GM21381 (cell line): ENCODE measurements around the gene TTC3.
A peak's percentile ranks its signal among the peaks of the same experiment; 100 is the strongest.

Experiments
- ATAC-seq: cut with Tn5 transposase; IDR thresholded peaks from one replicate; pipeline ENCODE4 v1.9.1; 2021; ENCODE audit warnings: mild to moderate bottlenecking, moderate library complexity; ENCODE audit not compliant: unreplicated experiment

The TTC3 gene

DNA sequence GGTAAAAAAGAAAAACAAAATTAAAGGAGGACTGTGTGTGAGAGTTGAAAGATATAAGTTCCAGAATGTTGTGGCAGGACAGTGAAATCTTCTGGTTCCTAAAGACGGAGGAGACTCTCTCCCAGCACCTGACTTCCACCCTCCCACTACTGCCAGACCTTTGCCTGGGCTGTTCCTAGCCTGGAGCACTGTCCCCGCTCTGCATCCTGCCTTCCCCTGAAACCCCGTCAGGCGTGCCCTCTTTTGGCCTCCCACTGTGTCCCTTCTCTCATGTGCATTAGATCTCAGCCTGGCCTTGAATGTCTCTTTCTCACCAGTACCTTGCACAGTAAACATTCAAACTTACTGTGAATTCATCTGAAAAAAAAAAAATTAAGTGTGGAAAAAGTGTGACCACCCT, 120.0 kb downstream of the TTC3 start:
- ATAC-seq: no peak

DNA sequence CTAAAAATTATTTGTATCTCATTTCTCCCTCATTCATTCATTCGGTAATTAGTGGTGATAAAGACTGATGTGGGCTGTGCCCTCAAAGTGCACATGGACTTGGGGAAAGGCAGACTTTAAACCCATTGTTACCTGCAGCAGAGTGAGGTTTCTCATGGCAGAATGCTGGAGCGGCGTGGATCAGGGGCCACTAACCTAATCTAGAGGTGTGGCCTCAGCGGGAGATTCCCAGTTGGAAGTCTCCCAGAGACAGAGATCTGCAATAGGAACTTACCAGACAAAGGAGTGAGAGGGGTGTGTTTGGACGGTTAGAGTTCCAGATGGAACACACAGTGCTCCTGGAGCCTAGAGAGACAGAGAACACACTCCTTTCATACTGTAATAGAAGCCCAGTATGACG, 120.6 kb downstream of the TTC3 start:
- ATAC-seq: no peak

DNA sequence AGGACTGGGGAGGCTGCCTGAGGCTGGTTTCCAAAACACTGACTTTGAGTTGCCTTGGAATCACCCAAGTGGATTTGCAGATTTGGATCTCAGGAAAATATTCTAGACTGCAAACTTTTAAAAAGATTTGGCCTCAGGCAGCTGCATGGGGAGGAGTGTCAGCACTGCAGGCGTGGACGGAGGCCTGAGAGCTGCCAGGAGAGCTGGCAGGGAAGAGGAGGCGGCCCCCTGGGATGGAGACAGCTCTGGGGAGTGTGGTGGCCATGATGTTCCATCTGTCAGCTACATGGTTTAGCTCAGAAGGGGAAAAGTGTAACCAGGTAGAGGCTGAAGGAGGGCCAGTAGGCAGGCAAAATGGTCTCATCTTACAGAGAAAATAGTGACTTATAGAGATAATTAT, 122.0 kb downstream of the TTC3 start:
- ATAC-seq: no peak

DNA sequence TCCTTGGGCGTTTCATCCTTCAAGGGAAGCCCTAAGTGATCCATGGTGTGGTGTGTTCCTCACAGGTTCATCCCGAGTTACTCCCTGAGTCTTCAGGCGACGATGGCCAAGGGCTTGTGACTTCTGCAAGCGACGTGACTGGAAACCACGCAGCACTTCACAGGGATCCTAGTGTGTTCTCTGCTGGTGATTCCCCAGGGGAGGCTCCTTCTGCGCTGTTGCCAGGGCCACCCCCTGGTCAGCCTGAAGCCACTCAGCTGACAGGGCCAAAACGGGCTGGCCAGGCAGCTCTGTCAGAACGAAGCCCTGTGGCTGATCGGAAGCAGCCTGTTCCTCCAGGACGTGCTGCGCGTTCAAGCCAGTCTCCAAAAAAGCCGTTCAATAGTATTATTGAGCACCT, 122.6 kb downstream of the TTC3 start:
- no peak for ATAC-seq

DNA sequence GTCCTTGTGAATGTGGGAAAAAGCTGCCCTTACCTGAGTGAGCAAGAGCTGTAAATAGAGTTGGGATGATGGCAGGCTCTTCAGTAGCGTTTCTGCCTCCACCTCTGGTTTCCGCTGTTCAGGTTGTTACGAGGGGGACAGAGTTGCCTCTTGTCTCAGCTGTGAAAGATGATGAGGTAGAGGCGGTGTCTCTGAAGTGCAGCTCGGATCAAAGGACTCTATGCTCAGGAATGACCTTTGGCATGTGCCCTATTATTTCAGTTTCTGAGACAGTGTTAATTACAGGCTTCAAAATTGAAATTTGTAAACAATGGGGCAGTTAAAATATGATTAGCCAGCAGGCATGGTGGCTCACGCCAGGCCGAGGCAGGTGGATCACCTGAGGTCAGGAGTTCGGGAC, 123.8 kb downstream of the TTC3 start:
- ATAC-seq: no peak

DNA sequence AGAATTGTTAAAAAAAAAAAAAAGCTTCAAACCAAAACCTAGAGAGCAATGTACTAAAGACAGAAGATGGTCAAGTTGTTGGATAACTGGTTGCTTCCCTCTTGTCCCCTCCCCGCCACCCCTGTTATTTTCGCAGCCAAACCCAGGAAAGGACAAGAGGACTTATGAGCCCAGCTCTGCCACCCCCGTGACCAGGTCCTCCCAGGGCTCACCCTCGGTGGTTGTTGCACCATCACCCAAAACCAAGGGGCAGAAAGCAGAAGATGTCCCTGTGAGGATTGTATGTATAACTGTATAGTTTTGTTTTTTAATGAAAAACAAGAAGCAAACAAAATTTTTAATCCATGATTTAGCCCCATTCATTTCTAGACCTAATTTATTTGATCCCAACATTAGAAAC, 124.7 kb downstream of the TTC3 start:
- no peak for ATAC-seq

DNA sequence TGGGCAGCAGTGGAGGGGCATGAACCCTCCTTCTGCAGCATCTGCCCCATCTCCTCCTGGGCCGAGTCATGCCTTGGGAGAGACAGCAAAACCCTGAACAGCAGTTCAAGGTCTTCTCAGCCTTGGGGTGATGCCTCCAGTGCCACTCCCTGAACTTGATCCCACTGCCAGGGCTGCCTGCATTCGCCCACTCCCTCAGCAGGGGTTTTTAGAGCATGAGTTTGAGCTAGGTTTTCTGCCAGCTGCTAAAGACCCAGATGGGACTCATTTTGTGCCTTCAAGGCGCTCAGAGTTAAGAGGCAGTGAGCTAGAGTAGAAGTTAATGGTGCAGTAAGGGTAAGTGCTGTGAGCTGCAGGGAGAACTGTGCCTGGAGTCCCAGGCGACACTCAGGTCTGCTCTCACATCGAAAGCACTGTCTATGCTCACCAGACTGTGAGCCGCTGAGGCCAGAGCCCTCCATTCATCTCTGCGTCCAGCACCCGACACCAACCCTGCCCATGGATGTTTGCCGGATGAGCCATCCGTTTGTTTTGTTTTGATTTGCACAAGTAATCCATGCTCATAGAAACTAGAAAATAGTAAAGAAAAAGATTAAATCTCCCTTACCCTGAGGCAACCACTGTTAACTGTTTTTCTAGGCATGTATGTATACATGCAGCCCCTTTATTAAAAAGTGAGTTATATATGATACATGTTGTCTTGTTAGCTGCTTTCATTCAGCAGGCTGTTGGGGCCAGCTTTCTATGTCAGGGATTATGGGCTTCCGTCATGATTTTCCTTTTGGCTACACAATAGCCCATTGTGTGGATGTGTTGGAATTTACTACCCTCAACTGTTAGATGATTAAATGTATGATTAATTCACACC, 126.2 kb downstream of the TTC3 start:
- no peak for ATAC-seq

DNA sequence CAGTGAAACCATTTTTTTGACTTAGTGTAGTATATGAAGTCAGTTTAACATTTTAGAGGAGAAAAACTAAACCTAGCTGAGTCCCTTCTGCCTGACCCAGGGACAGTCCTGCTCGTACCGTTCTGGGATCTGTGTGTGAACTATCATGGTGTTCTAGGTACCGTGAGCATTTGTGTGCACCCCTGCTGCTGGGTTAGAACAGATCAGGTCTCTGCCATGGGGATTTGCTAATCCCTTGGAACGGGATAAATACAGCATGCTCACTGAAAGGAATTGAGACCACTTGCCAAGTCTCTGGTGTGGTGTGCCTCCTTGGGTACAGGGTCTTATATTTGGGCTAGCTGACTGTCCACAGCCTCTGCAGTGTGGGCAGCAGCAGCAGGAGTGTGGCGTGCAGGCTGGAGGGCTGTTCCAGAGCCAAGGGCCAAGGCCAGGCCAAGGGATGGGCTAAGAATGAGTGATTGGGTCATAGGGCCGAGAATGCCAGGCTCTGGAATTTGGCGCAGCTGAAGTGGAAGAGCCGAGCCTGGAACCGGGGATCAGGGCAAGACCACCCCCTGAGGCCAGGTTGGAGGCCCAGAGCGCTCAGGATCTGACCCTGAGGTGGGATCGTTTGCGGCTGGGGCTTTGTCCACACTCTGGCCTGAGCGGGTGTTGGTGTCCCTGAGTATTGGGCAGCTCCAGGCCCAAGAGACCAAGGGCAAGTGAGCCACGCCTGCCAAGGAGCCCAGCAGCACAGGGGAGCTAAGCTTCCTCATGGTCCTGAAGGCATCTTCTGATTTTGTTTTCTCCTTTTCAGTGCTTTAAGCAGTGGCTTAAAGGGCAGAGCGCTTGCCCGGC, 127.8 kb downstream of the TTC3 start:
- ATAC-seq: no peak

DNA sequence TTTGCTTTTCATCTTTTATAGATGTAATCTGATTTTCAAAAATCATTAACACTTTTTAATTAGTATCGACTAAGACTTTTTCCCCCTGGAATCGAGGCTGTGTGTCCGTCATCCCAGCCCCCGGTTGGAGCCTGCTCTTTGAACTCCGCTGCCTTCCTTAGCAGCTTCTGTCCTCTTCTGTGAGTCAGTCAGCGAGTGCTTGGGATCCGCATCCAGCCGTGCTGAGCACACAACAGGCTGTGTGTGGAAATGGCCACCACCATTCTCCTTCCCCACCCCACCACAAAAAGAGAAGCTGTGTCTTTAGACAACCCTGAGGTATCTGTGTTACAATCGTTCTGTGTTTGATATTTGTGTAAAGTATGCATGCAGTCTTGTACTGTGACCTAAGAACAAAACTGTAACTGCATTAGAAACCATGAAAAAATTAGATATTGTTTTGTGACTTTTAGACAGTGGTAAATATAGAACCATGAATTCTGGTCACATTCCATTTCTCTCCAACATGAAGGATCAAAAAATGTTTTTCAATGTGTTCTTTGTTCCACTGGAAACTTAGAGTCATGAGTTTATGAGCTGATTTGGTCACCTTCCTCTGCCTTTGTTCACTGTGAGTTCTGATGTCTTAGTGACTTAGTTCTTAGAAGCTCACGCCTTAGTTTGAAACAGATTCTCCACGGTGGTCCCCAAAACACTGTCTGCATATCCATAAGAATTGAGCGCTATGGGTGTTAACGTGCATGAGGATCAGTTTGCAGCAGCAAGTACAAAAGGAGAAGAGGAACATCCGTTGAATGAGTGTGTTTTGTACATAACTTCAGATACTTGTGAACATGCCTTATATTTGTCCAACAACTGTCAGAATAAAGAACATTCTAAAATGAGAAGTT, 129.4 kb downstream of the TTC3 start:
- ATAC-seq: no peak

DNA sequence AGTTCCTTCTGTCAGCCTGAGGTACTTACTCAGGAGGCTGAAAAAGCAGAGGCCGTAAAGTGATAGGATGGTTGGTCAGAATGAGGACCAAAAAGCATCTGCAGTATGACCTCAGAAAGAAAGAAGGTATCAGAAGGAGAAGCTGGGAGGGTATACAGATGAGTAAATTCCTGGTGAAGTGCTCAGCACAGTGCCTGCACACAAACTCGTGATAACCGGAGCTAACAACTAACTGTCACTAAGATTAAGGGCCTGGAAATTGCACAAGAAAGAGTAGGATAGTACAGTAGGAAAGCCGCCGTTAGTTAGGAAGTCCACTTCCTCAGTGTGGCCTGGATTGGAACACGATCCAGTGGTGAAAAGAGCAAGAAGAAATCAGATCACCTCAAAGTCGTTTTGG, 131.5 kb downstream of the TTC3 start:
- no peak for ATAC-seq

DNA sequence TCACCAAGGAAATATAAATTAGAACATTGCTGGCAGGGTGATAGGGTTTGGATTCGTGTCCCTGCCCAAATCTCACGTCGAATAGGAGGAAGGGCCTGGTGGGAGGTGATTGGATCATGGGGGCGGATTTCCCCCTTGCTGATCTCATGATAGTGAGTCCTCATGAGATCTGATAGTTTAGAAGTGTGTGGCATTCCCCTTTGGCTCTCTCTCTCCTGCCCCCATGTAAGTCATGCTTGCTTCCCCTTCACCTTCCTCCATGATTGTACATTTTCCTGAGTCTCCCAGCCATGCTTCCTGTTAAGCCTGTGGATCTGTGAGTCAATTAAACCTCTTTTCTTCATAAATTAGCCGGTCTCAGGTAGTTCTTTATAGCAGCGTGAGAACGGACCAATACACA, 133.4 kb downstream of the TTC3 start:
- ATAC-seq: no peak

DNA sequence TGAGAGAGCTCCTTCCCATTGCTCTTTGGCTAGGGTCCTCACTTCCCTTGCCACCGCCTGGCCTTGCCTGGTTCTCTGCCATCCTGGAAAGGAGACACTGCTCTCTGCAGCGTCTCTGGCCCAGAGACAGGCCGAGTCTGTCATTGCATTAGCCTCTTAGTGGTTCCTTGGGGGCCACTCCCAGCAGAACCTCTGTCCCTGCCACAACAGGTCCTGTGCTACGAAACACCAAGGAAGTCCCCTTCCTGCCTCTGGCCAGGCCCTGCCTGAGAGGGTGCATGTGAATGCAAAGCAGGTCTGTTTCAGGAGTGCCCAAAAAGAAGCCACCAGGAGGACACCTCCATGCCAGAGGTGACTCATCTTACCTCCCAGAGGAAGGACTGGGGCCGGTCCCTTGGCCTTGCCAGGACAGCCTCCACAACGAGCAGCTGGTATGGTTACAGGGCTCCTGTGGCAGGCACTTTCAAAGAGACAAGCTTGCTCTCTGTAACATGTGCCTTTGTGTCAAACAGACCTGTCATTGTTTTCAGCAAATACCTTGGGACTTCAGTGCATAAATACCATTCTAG, 134.5 kb downstream of the TTC3 start:
- peak; percentile 53 for ATAC-seq

DNA sequence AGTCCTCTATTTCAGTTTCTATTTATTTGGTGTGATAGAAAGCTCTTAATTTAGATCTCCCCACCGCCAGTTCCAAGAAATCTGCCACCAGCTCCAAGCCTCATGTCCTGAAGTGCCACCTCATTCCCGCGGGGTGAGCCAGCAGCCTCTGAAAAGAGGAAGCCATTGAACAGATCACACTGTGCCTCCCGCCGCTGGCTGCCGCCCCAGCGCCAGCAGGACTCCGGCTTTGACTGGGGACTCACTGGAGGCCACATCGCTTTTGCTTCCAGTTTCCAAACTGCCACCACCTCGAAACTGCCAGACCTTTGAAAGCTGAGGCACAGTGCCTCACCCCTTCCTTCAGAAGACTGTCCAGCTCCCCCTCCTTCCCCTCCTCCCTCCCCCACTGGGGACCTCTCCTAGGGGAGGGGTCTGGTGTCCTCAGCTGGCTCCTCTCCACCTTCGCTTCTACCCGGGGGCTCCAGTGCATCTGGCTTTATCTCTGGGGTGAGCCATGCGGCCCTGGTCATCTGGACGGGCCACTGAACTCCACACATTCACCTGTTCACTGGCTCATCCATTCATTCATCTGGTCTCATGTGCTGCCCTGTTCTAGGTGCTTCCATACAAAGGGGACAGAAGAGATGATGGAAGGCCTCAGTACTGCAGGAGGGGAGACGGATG, 135.1 kb downstream of the TTC3 start:
- ATAC-seq: peak; percentile 56

DNA sequence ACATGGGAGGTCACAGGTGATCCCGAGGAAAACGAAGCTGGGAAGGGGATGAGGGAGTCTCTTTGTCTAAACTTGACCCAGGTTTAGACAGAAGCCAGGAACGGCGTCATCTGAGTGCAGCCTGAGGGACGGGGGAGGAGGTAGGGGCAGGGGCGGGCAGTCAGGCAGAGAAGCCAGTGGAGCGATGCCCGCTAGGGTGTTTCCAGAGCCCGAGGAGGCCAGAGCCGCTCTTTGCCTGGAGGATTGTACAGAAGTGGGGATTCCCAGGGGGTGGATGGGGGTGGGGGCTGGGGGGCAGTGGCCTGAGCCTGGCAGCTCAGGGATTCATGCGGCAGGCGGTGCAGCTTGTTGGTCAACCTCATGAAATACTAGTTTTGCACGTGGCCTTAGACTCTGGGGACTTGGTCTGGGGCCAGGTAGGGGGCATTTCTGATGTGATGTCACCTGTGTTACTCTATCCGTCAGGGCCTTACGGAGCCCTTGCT, 135.7 kb downstream of the TTC3 start:
- peak; percentile 29 for ATAC-seq

DNA sequence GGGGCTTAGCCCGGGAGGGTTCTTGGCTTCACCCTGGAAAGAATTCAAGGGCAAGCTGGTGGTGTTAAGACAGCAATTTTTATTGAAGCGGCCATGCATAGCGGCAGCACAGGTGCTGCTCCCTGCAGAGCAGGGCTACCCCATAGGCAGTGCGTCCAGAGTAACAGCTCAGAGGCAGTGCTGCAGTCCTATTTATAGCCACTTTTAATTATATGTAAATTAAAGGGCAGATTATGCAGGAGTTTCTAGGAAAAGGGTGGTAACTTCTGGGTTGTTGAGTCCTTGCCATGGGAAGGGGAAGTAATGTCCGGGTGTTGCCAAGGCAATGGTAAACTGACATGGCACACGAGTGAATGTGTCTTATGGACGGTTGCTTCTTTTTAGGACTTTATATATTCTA, 137.1 kb downstream of the TTC3 start:
- ATAC-seq: no peak

DNA sequence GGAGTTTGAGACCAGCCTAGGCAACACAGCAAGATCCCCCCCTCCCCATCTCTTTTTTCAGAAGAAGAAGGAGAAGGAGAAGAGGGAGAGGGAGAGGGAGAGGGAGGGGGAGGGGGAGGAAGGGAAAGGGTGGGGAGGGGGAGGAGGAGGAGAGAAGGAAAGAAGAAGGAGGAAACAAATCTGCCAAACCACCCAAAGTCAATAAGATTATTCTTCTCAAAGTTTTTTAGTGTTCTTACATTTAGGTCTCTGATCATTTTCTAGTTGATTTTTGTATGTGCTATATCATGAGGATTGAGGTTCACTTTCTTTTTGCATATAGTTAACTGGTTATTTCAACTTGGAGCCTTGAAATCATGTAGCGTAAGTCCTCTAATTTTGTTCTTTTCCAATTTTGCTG, 137.7 kb downstream of the TTC3 start:
- ATAC-seq: no peak

DNA sequence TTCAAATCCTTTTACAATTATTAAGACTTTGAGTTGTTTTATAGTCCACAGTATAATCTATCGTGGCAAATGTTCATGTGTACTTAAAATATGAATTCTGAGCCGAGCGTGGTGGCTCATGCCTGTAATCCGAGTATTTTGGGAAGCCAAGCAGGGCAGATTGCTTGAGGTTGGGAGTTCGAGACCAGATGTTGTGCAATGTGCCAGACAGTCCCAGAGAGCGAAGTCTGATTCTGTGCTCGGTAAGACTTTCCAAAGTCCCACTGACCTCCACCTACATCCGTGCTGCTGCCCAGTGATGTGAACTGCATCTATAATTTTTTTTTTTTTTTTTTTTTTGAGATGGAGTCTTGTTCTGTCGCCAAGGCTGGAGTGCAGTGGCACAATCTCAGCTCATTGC, 141.9 kb downstream of the TTC3 start:
- no peak for ATAC-seq

DNA sequence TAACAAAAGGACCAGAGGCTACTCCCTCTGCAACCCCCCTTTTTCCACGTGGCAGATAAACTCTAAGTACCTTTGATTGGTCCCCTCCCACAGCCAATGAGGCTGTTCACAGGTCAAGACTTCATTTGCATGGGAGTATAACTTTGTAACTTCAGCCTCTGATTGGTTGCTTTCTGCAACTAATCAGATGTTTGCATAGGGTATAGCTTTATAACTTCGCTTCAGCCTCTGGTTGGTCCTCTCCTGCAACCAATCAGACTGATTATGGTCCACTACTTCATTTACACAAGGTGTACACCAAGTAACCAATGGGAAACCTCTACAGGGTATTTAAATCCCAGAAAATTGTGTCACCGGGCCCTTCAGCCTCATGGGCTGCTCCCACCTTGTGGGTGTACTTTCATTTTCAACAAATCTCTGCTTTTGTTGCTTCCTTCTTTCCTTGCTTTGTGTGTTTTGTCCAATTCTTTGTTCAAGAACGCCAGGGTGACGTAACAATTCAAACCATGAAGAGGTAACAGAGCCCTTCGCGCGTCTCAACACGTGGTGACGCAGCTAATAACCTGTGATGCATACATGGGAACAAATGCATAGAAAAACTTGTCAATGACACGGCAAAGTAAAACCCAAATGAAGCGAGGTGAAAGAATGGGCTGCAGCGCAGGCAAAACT, 146.8 kb downstream of the TTC3 start:
- ATAC-seq: no peak

DNA sequence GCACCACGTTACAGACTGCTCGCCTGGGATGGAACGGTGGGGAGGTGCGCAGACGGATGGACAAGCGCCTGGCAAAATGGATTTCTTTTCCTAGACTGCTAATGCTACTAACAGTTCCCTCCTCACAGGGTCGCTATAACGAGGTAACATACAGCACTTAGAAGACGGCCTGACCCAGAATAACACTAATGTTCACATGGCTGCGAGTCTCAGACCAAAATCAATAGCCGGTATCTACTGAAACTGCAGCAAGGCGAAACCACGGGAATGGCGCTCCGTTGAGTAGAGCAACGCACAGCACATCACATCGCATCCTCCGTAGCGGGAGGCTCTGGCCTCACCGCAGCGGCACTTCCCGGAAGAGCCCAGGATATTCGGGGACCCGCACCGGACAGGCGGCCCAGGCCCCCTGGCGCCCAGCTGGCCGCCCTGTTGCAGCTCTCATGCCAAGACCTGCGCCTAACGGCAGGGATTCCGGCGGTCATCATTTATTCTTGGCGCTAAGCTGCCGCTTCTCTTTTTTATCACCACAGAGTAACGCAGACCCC, 147.5 kb downstream of the TTC3 start:
- ATAC-seq: peak; percentile 40
